Measurements from ENCODE around the gene EXOSC2. TPM values are rescaled to one million over a fixed set of nuclear protein-coding genes. Genes with fewer than 3 reads are reported as not detected.
"Not testable (repeated sequence)": the region's sequence is repeated elsewhere in the genome, so short reads cannot be mapped to it uniquely, and the experiment has no call there.

EXOSC2 gene
- total RNA-seq, 1 donor from 2014 or later, result 75.5 TPM

DNA sequence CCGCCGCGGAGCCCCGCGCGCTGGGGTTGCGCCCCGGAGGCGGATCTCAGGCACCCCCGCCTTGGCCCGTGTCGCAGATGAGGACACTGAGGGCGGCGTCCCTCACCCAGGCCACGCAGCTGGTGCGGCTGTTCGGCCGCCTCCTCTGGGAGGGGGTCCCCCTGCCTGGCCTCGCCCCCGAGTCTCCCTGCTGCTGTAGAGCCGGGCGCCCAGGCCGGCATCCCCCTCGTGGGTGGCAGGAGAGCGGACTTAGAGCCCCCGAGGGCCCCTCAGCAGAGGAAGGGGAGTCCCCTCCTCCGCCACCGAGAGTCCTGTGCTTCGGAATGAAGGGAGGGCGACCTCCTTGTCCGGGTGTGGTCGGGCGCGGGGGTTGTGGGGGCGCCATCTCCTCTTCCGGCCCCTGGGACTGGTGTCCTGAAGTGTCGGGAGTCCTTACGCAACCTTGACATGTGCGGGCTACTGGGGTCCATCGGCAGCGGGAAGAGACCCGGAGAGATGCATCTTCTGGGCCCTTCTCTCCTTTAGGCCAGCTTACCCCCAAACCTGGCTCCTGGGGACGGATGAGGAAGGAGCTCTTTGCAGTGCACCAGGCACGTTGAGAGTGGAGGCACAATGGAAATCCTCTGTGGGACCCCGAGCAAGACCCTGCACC lies 11.7 kb upstream of the EXOSC2 start:
- Histone ChIP-seq H2AFZ (replicated peaks) (peak overlapping the region; percentile 75), H3K9me3 (ENCODE audit: low read depth) (no peaks in the 10 kb centered on the region), H3K4me3 (peak overlapping the region; percentile 72), H3F3A (ENCODE audit: low read depth) (peaks cover 7% of the 10 kb centered on the region), H3K4me1 (no peaks in the 10 kb centered on the region), H3K4me2 (peak overlapping the region; percentile 93), H4K20me1 (ENCODE audit: low read depth) (no peaks in the 10 kb centered on the region), H3K36me3 (no peaks in the 10 kb centered on the region), H3K9ac (no peak overlapping the region), H3K79me2 (ENCODE audit: low read depth) (no peaks in the 10 kb centered on the region), H3K27ac (no peak overlapping the region), H3K27me3 (peaks cover 62% of the 10 kb centered on the region)
- Mint-ChIP-seq H3K9me3 (peaks cover 10% of the 10 kb centered on the region), H3K4me3 (peak overlapping the region; percentile 85), H3K36me3 (peaks cover 2% of the 10 kb centered on the region), H3K27me3 (ENCODE audit: insufficient read depth, low read depth) (peaks cover 53% of the 10 kb centered on the region), H3K27ac (no peak overlapping the region), H3K4me1 (peaks cover 3% of the 10 kb centered on the region)
- TF ChIP-seq EZH2 (IDR thresholded peaks at IDR 0.05) (peak; percentile 68), EZH2phosphoT487 (IDR thresholded peaks at IDR 0.05) (peak; percentile 36), CTCF (IDR thresholded peaks at IDR 0.05) (no peak)
- peak; percentile 61 for DNase-seq (ENCODE audit: low spot score)

DNA sequence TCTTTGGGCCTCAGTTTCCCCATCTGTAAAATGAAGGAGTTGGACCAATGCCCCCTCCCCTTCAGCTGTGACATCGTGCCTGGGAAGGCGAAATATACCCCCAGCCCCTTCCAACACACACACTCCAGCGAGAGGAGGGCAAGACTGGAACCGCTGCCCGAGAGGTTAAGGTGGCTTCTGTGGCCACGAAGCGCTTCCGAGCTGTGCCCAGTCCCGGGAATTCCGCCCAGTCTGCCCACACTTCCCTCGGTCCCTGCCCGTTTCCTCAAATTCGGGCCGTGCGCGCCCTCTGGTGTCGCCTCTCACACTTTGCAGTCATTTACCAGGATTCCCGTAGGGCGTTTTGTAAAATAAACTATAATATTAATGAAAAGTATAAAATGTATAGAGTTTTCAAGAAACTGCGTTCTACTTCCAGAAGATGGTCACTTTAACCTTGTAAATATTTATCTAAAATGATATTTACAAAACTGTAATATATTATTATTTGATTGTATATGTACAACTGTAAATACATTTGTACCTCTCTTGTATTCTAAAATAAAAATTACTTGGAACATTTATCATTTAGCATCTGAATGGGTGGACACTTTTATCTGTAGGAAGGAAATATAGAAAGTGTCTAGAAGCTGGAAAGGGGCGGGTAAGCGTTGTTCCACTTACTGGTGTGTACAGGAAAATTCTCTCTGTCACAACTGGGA lies 11.0 kb upstream of the EXOSC2 start:
- peak overlapping the region; percentile 85 for H3K4me3 Mint-ChIP-seq
- Histone ChIP-seq H3K4me3 (peak overlapping the region; percentile 72), H3K9ac (no peak overlapping the region), H3K4me2 (peak overlapping the region; percentile 93), H4K20me1 (ENCODE audit: low read depth) (no peaks in the 10 kb centered on the region), H2AFZ (replicated peaks) (no peak overlapping the region), H3K4me1 (no peaks in the 10 kb centered on the region), H3K9me3 (ENCODE audit: low read depth) (no peaks in the 10 kb centered on the region), H3K27me3 (peaks cover 55% of the 10 kb centered on the region), H3F3A (ENCODE audit: low read depth) (peaks cover 7% of the 10 kb centered on the region), H3K36me3 (no peaks in the 10 kb centered on the region), H3K79me2 (ENCODE audit: low read depth) (no peaks in the 10 kb centered on the region), H3K27ac (no peak overlapping the region)
- H3K36me3 Mint-ChIP-seq, result peaks cover 2% of the 10 kb centered on the region
- no peak overlapping the region for H3K27ac Mint-ChIP-seq
- H3K4me1 Mint-ChIP-seq, result peaks cover 5% of the 10 kb centered on the region
- peaks cover 50% of the 10 kb centered on the region for H3K27me3 Mint-ChIP-seq (ENCODE audit: insufficient read depth, low read depth)
- H3K9me3 Mint-ChIP-seq, result peaks cover 10% of the 10 kb centered on the region
- DNase-seq (ENCODE audit: low spot score), result peak; percentile 90
- peak; percentile 24 for TF ChIP-seq EZH2 (IDR thresholded peaks at IDR 0.05)
- peak; percentile 21 for TF ChIP-seq EZH2phosphoT487 (IDR thresholded peaks at IDR 0.05)
- peak; percentile 83 for TF ChIP-seq CTCF (IDR thresholded peaks at IDR 0.05)

DNA sequence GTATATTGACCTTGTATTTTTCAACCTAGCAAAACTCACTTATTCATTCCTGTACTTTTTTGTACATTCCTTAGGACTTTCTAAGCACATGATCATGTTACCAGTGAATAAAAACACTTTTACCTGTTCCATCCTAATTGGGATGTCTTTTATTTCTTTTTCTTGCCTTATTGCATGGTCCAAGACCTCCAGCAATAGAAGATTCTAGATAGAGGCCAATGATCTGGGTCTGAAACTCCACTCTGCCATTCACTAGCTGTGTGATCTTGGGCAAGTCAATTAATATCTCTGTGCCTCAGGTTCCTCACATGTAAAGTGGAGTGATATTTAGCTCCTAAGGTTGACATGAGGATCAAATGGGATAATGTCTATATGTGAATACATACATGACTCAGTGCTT lies 8.5 kb upstream of the EXOSC2 start:
- TF ChIP-seq EZH2phosphoT487 (IDR thresholded peaks at IDR 0.05), result no peak
- no peak for TF ChIP-seq EZH2 (IDR thresholded peaks at IDR 0.05)
- no peak for TF ChIP-seq CTCF (IDR thresholded peaks at IDR 0.05)
- H3K4me3 ChIP-seq, result no peak overlapping the region
- H2AFZ ChIP-seq (replicated peaks), result no peak overlapping the region
- H3K27me3 Mint-ChIP-seq (ENCODE audit: insufficient read depth, low read depth), result peaks cover 40% of the 10 kb centered on the region
- DNase-seq (ENCODE audit: low spot score), result no peak
- H3K9ac ChIP-seq, result no peak overlapping the region
- peaks cover 10% of the 10 kb centered on the region for H3K9me3 Mint-ChIP-seq
- H3K4me3 Mint-ChIP-seq, result no peak overlapping the region
- H3K27ac ChIP-seq, result no peak overlapping the region
- no peak overlapping the region for H3K4me2 ChIP-seq
- H4K20me1 ChIP-seq (ENCODE audit: low read depth), result no peaks in the 10 kb centered on the region
- peaks cover 18% of the 10 kb centered on the region for H3F3A ChIP-seq (ENCODE audit: low read depth)
- peaks cover 2% of the 10 kb centered on the region for H3K36me3 Mint-ChIP-seq
- no peaks in the 10 kb centered on the region for H3K79me2 ChIP-seq (ENCODE audit: low read depth)
- no peaks in the 10 kb centered on the region for H3K9me3 ChIP-seq (ENCODE audit: low read depth)
- peaks cover 10% of the 10 kb centered on the region for H3K4me1 Mint-ChIP-seq
- peaks cover 30% of the 10 kb centered on the region for H3K27me3 ChIP-seq
- H3K4me1 ChIP-seq, result peaks cover 9% of the 10 kb centered on the region
- no peaks in the 10 kb centered on the region for H3K36me3 ChIP-seq
- no peak overlapping the region for H3K27ac Mint-ChIP-seq

DNA sequence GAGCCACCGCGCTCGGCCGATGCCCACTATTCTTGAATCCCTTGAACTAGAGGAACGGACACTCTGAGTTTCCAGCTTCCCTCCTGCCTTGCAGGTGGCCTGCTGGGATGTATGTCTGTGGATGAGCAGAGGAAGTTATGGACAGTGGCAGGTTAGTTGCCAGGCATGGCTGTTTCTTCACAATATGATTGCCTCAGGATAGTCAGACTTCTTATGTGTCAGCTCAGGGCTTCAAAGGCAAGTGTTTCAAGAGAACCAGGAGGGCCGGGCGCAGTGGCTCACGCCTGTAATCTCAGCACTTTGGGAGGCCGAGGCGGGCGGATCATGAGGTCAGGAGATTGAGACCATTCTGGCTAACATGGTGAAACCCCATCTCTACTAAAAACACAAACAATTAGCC lies 7.6 kb upstream of the EXOSC2 start:
- Histone ChIP-seq H3F3A (ENCODE audit: low read depth) (peaks cover 25% of the 10 kb centered on the region), H3K27me3 (peaks cover 21% of the 10 kb centered on the region), H3K4me1 (peaks cover 15% of the 10 kb centered on the region)
- Mint-ChIP-seq H3K4me1 (peaks cover 17% of the 10 kb centered on the region), H3K27me3 (ENCODE audit: insufficient read depth, low read depth) (peaks cover 39% of the 10 kb centered on the region)
- not testable (repeated sequence) for H2AFZ ChIP-seq (replicated peaks); H3K9me3 ChIP-seq (ENCODE audit: low read depth); H3K36me3 Mint-ChIP-seq; H3K79me2 ChIP-seq (ENCODE audit: low read depth); H3K4me3 Mint-ChIP-seq; H3K9ac ChIP-seq; H3K4me3 ChIP-seq; H3K4me2 ChIP-seq; DNase-seq (ENCODE audit: low spot score); H3K9me3 Mint-ChIP-seq; H3K27ac Mint-ChIP-seq; H3K36me3 ChIP-seq; H4K20me1 ChIP-seq (ENCODE audit: low read depth); H3K27ac ChIP-seq
